GM06990 (cell line): ENCODE data around the gene SSR4.

Experiments used
- DNase-seq: peaks from one replicate; pipeline ENCODE4 v3.0.0-alpha.2; 2011; ENCODE audit not compliant: insufficient read length; ENCODE audit errors: extremely low read depth
- H3K27me3 ChIP-seq: replicated peaks from 2 replicates; pipeline ENCODE4 v1.6.0; 2011; ENCODE audit warnings: low read length; ENCODE audit not compliant: control insufficient read depth, insufficient read depth
- H3K36me3 ChIP-seq: 2 replicates; pipeline ENCODE4 v1.5.1; 2011; ENCODE audit warnings: low read length; ENCODE audit not compliant: control insufficient read depth, insufficient read depth
- H3K4me3 ChIP-seq: replicated peaks from 2 replicates; pipeline ENCODE4 v1.5.1; 2011; ENCODE audit warnings: low read depth, mild to moderate bottlenecking, control low read depth, low read length
- CTCF ChIP-seq: IDR thresholded peaks from 2 replicates; pipeline ENCODE4 v1.5.1; 2011; ENCODE audit warnings: low read length, control low read depth, mild to moderate bottlenecking, inconsistent platforms; ENCODE audit not compliant: insufficient read depth, poor library complexity, severe bottlenecking

Gene SSR4

GRCh38 chrX:153844509-153845082 is 50.1 kb downstream of the SSR4 start:
- Histone ChIP-seq H3K27me3 (no peaks in the 10 kb centered on the region), H3K36me3 (no peaks in the 10 kb centered on the region), H3K4me3 (no peak overlapping the region)
- no peak for TF ChIP-seq CTCF
- no peak for DNase-seq

- no peaks in the 10 kb centered on the region for H3K27me3 ChIP-seq
- no peak for DNase-seq
- no peaks in the 10 kb centered on the region for H3K36me3 ChIP-seq
- TF ChIP-seq CTCF, result no peak
- no peak overlapping the region for H3K4me3 ChIP-seq
These were observed 50.7 kb downstream of the SSR4 start for GRCh38 chrX:153845195-153845594.

DNA sequence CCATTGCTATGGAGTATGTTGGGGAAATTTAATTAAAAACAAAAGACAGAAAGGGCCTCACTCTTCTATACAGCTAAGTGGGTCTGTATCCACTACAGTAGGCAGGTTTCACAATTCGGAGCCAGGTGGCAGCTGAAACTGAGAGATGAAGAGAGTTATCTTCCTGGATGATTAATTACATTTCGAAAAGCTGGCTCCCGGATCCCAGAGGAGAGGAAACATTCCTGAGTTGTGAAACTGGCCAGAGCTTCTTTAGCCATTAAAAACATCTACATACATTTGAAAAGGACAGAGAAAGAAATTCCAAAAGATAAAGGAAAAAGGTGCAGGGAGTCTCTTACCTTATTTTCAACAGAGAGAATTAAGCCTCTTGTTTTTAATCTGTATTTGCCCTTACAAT is 51.4 kb downstream of the SSR4 start:
- H3K27me3 ChIP-seq, result no peaks in the 10 kb centered on the region; the same call in 1 of the 2 replicates
- H3K36me3 ChIP-seq, result no peaks in the 10 kb centered on the region
- TF ChIP-seq CTCF, result no peak
- no peak for DNase-seq
- H3K4me3 ChIP-seq, result no peak overlapping the region
